ENCODE measurements around the gene FOXD4.
"Not testable (repeated sequence)": the region's sequence is repeated elsewhere in the genome, so short reads cannot be mapped to it uniquely, and the experiment has no call there.

DNA sequence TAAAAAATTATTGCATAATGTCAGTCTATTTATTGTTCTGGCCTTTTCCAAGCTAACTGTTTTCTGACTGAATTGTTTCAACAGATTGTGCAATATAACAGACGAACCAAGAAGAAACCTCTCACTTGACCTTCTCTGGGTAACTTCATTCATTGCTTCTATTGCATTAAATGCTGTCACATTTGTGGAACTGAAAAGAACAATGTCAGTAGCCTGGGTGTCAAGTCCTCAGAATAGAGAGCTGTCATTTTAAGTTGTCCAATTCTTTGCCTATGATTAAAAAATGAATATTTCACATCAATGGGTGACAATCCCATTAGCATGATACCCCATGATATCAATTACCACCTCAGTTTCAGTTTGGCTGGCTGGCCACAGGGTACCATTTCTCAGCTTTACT, 41.7 kb upstream of the FOXD4 start:
- TF ChIP-seq, protein P1, sequence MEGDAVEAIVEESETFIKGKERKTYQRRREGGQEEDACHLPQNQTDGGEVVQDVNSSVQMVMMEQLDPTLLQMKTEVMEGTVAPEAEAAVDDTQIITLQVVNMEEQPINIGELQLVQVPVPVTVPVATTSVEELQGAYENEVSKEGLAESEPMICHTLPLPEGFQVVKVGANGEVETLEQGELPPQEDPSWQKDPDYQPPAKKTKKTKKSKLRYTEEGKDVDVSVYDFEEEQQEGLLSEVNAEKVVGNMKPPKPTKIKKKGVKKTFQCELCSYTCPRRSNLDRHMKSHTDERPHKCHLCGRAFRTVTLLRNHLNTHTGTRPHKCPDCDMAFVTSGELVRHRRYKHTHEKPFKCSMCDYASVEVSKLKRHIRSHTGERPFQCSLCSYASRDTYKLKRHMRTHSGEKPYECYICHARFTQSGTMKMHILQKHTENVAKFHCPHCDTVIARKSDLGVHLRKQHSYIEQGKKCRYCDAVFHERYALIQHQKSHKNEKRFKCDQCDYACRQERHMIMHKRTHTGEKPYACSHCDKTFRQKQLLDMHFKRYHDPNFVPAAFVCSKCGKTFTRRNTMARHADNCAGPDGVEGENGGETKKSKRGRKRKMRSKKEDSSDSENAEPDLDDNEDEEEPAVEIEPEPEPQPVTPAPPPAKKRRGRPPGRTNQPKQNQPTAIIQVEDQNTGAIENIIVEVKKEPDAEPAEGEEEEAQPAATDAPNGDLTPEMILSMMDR (IDR thresholded peaks at IDR 0.05): not testable (repeated sequence)
- TF ChIP-seq POLR2A, POLR2AphosphoS5, EP300 (IDR thresholded peaks at IDR 0.05): not testable (repeated sequence)

Measured in gastroesophageal sphincter (tissue), 3 donors.